Kidney tubule cell (primary cell): Measurements from ENCODE around the gene ENTPD6.

ENCODE experiments used
- DNase-seq: peaks from one replicate; pipeline ENCODE4 v3.0.0-alpha.2; 2018; ENCODE audit warnings: low spot score

Gene ENTPD6

GRCh38 chr20:25242231-25242630 lies 46.7 kb downstream of the ENTPD6 start:
- no peak for DNase-seq

GRCh38 chr20:25243416-25243979 lies 48.0 kb downstream of the ENTPD6 start:
- peak; percentile 55 for DNase-seq

- no peak for DNase-seq
Observed at GRCh38 chr20:25244976-25245375, 49.5 kb downstream of the ENTPD6 start.

- no peak for DNase-seq
Observed at GRCh38 chr20:25245461-25245860, 49.9 kb downstream of the ENTPD6 start.

- DNase-seq, result no peak
Observed at GRCh38 chr20:25246182-25246999, 50.9 kb downstream of the ENTPD6 start.

- DNase-seq, result peak; percentile 64
Observed at GRCh38 chr20:25247000-25247517, 51.5 kb downstream of the ENTPD6 start.

GRCh38 chr20:25247518-25247955 lies 52.0 kb downstream of the ENTPD6 start:
- no peak for DNase-seq

GRCh38 chr20:25247956-25248785 lies 52.7 kb downstream of the ENTPD6 start, which contains the start of gene PYGB:
Gene PYGB, plus strand, starts transcription at chr20:25248085. Its CDS starts 94 bp downstream, at chr20:25248179.
- peak; percentile 90 for DNase-seq

GRCh38 chr20:25248786-25249172 lies 53.3 kb downstream of the ENTPD6 start:
- no peak for DNase-seq

GRCh38 chr20:25249198-25249931 lies 53.9 kb downstream of the ENTPD6 start:
- no peak for DNase-seq

GRCh38 chr20:25250508-25250907 lies 55.0 kb downstream of the ENTPD6 start:
- DNase-seq, result no peak

GRCh38 chr20:25251019-25251418 lies 55.5 kb downstream of the ENTPD6 start:
- DNase-seq, result no peak

GRCh38 chr20:25251558-25251957 lies 56.0 kb downstream of the ENTPD6 start:
- no peak for DNase-seq

GRCh38 chr20:25252230-25252651 lies 56.7 kb downstream of the ENTPD6 start:
- DNase-seq, result no peak

- DNase-seq, result peak; percentile 57
Observed at GRCh38 chr20:25252686-25253421, 57.3 kb downstream of the ENTPD6 start.

- peak; percentile 68 for DNase-seq
Observed at GRCh38 chr20:25253606-25254275, 58.2 kb downstream of the ENTPD6 start.

- no peak for DNase-seq
Observed at GRCh38 chr20:25254571-25254970, 59.1 kb downstream of the ENTPD6 start.

GRCh38 chr20:25254986-25255680 lies 59.6 kb downstream of the ENTPD6 start:
- DNase-seq, result peak; percentile 73

GRCh38 chr20:25256226-25256859 lies 60.8 kb downstream of the ENTPD6 start:
- no peak for DNase-seq
